Ascending aorta (tissue), 2 donors: ENCODE data around the gene NRGN. TPM values are rescaled to one million over a fixed set of nuclear protein-coding genes. Genes with fewer than 3 reads are reported as not detected.

Experiments
- DNase-seq, 2 donors: peaks; one replicate each; pipeline ENCODE4 v3.0.0-alpha.2; 2019; ENCODE audit warnings: low spot score in 2 of 2
- H3K27ac ChIP-seq, 2 donors: fragments of 200-600 bp; sonication (generic); one replicate each; pipeline ENCODE4 v1.5.1; 2016 to 2017; ENCODE audit warnings: mild to moderate bottlenecking in 1 of 2
- H3K27me3 ChIP-seq: fragments of 200-600 bp; sonication (generic); one replicate; pipeline ENCODE4 v1.5.1; 2017
- H3K36me3 ChIP-seq, 2 donors: fragments of 200-600 bp; sonication (generic); one replicate each; pipeline ENCODE4 v1.5.1; 2016
- H3K4me1 ChIP-seq, 2 donors: fragments of 200-600 bp; sonication (generic); one replicate each; pipeline ENCODE4 v1.5.1; 2016 to 2017; ENCODE audit warnings: mild to moderate bottlenecking in 1 of 2
- H3K4me3 ChIP-seq, 2 donors: fragments of 200-600 bp; sonication (generic); one replicate each; pipeline ENCODE4 v1.5.1; 2016 to 2017; ENCODE audit warnings: mild to moderate bottlenecking in 1 of 2
- H3K9me3 ChIP-seq, 2 donors: fragments of 200-600 bp; sonication (generic); one replicate each; pipeline ENCODE4 v1.5.1; 2016
- CTCF ChIP-seq, 3 experiments: fragments of 200-600 bp in 2 of 3; fragments of 450-650 bp in 1 of 3; sonication (generic) in 2 of 3; IDR thresholded peaks; one replicate each; pipeline ENCODE4 v1.5.1; 2016 to 2019; ENCODE audit warnings: antibody characterized with exemption in 3 of 3, mild to moderate bottlenecking in 1 of 3, moderate library complexity in 1 of 3
- intact Hi-C: fragments of 100-400 bp; cut with DNase I; formaldehyde crosslinking; loops from one replicate; pipeline ENCODE4 v1.15.1; 2023
- total RNA-seq: library from RNA; depleted of rRNA; stranded (reverse); fragments of >200 nt; gene quantifications from one replicate; pipeline ENCODE4 v1.1.0, GENCODE V29; 2016

The NRGN gene
- total RNA-seq, 1 donor from 2014 or later: 5.3 TPM

- H3K27ac ChIP-seq: peak overlapping the region in 1 of 2 donors; percentile 19
- intact Hi-C loops: no loop called here
- no peaks in the 10 kb centered on the region for H3K27me3 ChIP-seq
- TF ChIP-seq CTCF (IDR thresholded peaks at IDR 0.05): no peak
- no peaks in the 10 kb centered on the region for H3K36me3 ChIP-seq
- H3K4me1 ChIP-seq: peaks cover 0 to 3% of the 10 kb centered on the region in 2 donors
- DNase-seq: no peak
- H3K4me3 ChIP-seq: no peak overlapping the region
- no peaks in the 10 kb centered on the region for H3K9me3 ChIP-seq
These were observed 39.8 kb downstream of the NRGN start for GRCh38 chr11:124779568-124779967.

- Histone ChIP-seq H3K27me3 (no peaks in the 10 kb centered on the region), H3K36me3 (no peaks in the 10 kb centered on the region), H3K9me3 (no peaks in the 10 kb centered on the region), H3K4me3 (no peak overlapping the region), H3K27ac (no peak overlapping the region), H3K4me1 (no peaks in the 10 kb centered on the region)
- intact Hi-C loops: no loop called here
- TF ChIP-seq CTCF (IDR thresholded peaks at IDR 0.05): no peak
- DNase-seq: no peak
These were observed 43.3 kb downstream of the NRGN start for GRCh38 chr11:124783002-124783401.

GRCh38 chr11:124784051-124784450 lies 44.3 kb downstream of the NRGN start:
- DNase-seq: no peak
- no peak overlapping the region for H3K4me3 ChIP-seq
- no peak for TF ChIP-seq CTCF (IDR thresholded peaks at IDR 0.05)
- H3K36me3 ChIP-seq: no peaks in the 10 kb centered on the region
- no peak overlapping the region for H3K27ac ChIP-seq
- H3K4me1 ChIP-seq: no peaks in the 10 kb centered on the region
- H3K9me3 ChIP-seq: no peaks in the 10 kb centered on the region
- no peaks in the 10 kb centered on the region for H3K27me3 ChIP-seq
- intact Hi-C loops: no loop called here

- H3K9me3 ChIP-seq: no peaks in the 10 kb centered on the region
- H3K27me3 ChIP-seq: no peaks in the 10 kb centered on the region
- H3K27ac ChIP-seq: no peak overlapping the region
- H3K4me3 ChIP-seq: no peak overlapping the region
- no peak for DNase-seq
- peaks cover 0 to 2% of the 10 kb centered on the region in 2 donors for H3K4me1 ChIP-seq
- intact Hi-C loops: no loop called here
- no peaks in the 10 kb centered on the region for H3K36me3 ChIP-seq
- no peak for TF ChIP-seq CTCF (IDR thresholded peaks at IDR 0.05)
These were observed 48.8 kb downstream of the NRGN start for GRCh38 chr11:124788521-124788920.

GRCh38 chr11:124791626-124792341 lies 52.0 kb downstream of the NRGN start:
- no peak for TF ChIP-seq CTCF (IDR thresholded peaks at IDR 0.05)

More at GRCh38 chr11:124791626-124792341, 52.0 kb downstream of the NRGN start:
- Histone ChIP-seq H3K9me3 (no peaks in the 10 kb centered on the region), H3K4me1 (peaks cover 0 to 2% of the 10 kb centered on the region in 2 donors), H3K27ac (no peak overlapping the region), H3K4me3 (no peak overlapping the region), H3K27me3 (no peaks in the 10 kb centered on the region), H3K36me3 (no peaks in the 10 kb centered on the region)
- no peak for DNase-seq
- intact Hi-C loops: no loop called here
